Thoracic aorta (tissue), 2 donors: ENCODE results near the gene SYT13. TPM values are rescaled to one million over a fixed set of nuclear protein-coding genes. Genes with fewer than 3 reads are reported as not detected.

Experiments
- ATAC-seq: fragments of 150-250 bp; one replicate; pipeline ENCODE4 v1.8.0; 2017; ENCODE audit warnings: low read depth; ENCODE audit not compliant: insufficient number of reproducible peaks, low FRiP score
- DNase-seq: peaks from one replicate; pipeline ENCODE4 v3.0.0-alpha.2; 2020; ENCODE audit warnings: low spot score
- H3K27ac ChIP-seq, 2 donors: fragments of 200-600 bp; sonication (generic); 1 replicate in 1 of 2; 2 replicates in 1 of 2; pipeline ENCODE4 v1.5.1; 2016; ENCODE audit warnings: mild to moderate bottlenecking in 2 of 2, moderate library complexity in 2 of 2
- H3K27me3 ChIP-seq: fragments of 200-600 bp; sonication (generic); replicated peaks from 2 replicates; pipeline ENCODE4 v1.6.0; 2016; ENCODE audit warnings: mild to moderate bottlenecking; ENCODE audit not compliant: insufficient read depth
- H3K36me3 ChIP-seq: fragments of 200-600 bp; sonication (generic); one replicate; pipeline ENCODE4 v1.5.1; 2016
- H3K4me1 ChIP-seq, 2 donors: fragments of 200-600 bp; sonication (generic); 1 replicate in 1 of 2; 2 replicates in 1 of 2; pipeline versions ENCODE4 v1.5.1 to v1.6.0; 2016; ENCODE audit warnings: low read depth in 2 of 2, mild to moderate bottlenecking in 1 of 2; ENCODE audit not compliant: control insufficient read depth in 1 of 2
- H3K4me3 ChIP-seq: fragments of 200-600 bp; sonication (generic); 2 replicates; pipeline ENCODE4 v1.5.1; 2016; ENCODE audit warnings: mild to moderate bottlenecking
- H3K9me3 ChIP-seq: fragments of 200-600 bp; sonication (generic); 2 replicates; pipeline ENCODE4 v1.5.1; 2016
- CTCF ChIP-seq: fragments of 200-600 bp; sonication (generic); IDR thresholded peaks from one replicate; pipeline ENCODE4 v1.5.1; 2019; ENCODE audit warnings: antibody characterized with exemption
- total RNA-seq, 2 donors: library from RNA; depleted of rRNA; stranded (reverse); fragments of >200 nt; gene quantifications; one replicate each; pipeline versions ENCODE4 v1.1.0 to v1.2.3, GENCODE V29; 2016

Gene SYT13
- total RNA-seq, 2 donors from 2014 or later = not detected

- TF ChIP-seq CTCF = no peak
- Histone ChIP-seq H3K9me3 (no peaks in the 10 kb centered on the region), H3K4me3 (no peak overlapping the region), H3K27me3 (no peaks in the 10 kb centered on the region), H3K4me1 (peaks cover 0 to 7% of the 10 kb centered on the region in 2 donors), H3K36me3 (peaks cover 36% of the 10 kb centered on the region), H3K27ac (no peak overlapping the region)
- DNase-seq (no peak), ATAC-seq (no peak)
Observed at GRCh38 chr11:45227836-45228235, 58.3 kb downstream of the SYT13 start.

GRCh38 chr11:45226901-45227300, 59.2 kb downstream of the SYT13 start:
- no peak for TF ChIP-seq CTCF
- H3K36me3 ChIP-seq = peaks cover 36% of the 10 kb centered on the region
- H3K27me3 ChIP-seq = no peaks in the 10 kb centered on the region
- no peaks in the 10 kb centered on the region for H3K4me1 ChIP-seq
- no peaks in the 10 kb centered on the region for H3K9me3 ChIP-seq
- ATAC-seq (no peak), DNase-seq (no peak)
- no peak overlapping the region for H3K27ac ChIP-seq
- no peak overlapping the region for H3K4me3 ChIP-seq

- H3K27ac ChIP-seq = no peak overlapping the region
- no peaks in the 10 kb centered on the region for H3K27me3 ChIP-seq
- ATAC-seq = no peak
- no peak for TF ChIP-seq CTCF
- no peaks in the 10 kb centered on the region for H3K9me3 ChIP-seq
- H3K36me3 ChIP-seq = peaks cover 36% of the 10 kb centered on the region
- no peak for DNase-seq
- no peaks in the 10 kb centered on the region for H3K4me1 ChIP-seq
- H3K4me3 ChIP-seq = no peak overlapping the region
Observed at GRCh38 chr11:45225961-45226871, 59.9 kb downstream of the SYT13 start.

- Histone ChIP-seq H3K9me3 (no peaks in the 10 kb centered on the region), H3K4me3 (no peak overlapping the region), H3K4me1 (no peaks in the 10 kb centered on the region), H3K27ac (no peak overlapping the region), H3K36me3 (peaks cover 36% of the 10 kb centered on the region), H3K27me3 (no peaks in the 10 kb centered on the region)
- DNase-seq (no peak), ATAC-seq (no peak)
- no peak for TF ChIP-seq CTCF
Observed at GRCh38 chr11:45225277-45225676, 60.9 kb downstream of the SYT13 start.

- peaks cover 39% of the 10 kb centered on the region for H3K36me3 ChIP-seq
- H3K27ac ChIP-seq = no peak overlapping the region
- H3K4me3 ChIP-seq = no peak overlapping the region
- H3K27me3 ChIP-seq = no peaks in the 10 kb centered on the region
- no peaks in the 10 kb centered on the region for H3K4me1 ChIP-seq
- DNase-seq = no peak
- no peak for TF ChIP-seq CTCF
- no peaks in the 10 kb centered on the region for H3K9me3 ChIP-seq
- no peak for ATAC-seq
Observed at GRCh38 chr11:45224766-45225165, 61.4 kb downstream of the SYT13 start.
